MM.1S (cell line): Measurements from ENCODE around the gene EHBP1.

Experiments used
- CTCF ChIP-seq: fragments of 300-600 bp; sonication (generic); IDR thresholded peaks from 2 replicates; pipeline ENCODE4 v1.5.1; 2016; ENCODE audit warnings: antibody characterized with exemption, low read length, mixed read lengths
- EZH2 ChIP-seq: fragments of 300-600 bp; sonication (generic); optimal IDR thresholded peaks from 2 replicates; pipeline ENCODE3; 2017; ENCODE audit warnings: low read depth, mild to moderate bottlenecking, antibody characterized with exemption, low read length, mixed read lengths

- TF ChIP-seq CTCF (no peak), EZH2 (no peak)
These were observed 44.3 kb upstream of the EHBP1 start for GRCh38 chr2:62661263-62661635.
